SJSA1 (cell line): ENCODE measurements around the gene FAM204A. TPM values are rescaled to one million over a fixed set of nuclear protein-coding genes. Genes with fewer than 3 reads are reported as not detected.

Experiments used
- DNase-seq, 2 experiments: peaks; one replicate each; pipeline ENCODE4 v3.0.0-alpha.2; 2015 to 2020; ENCODE audit warnings: low spot score in 2 of 2, low read depth in 1 of 2
- H3K27ac ChIP-seq: fragments of 250-450 bp; sonication (Bioruptor Pico); 2 replicates; pipeline ENCODE4 v1.5.1; 2020; ENCODE audit warnings: mild to moderate bottlenecking, moderate library complexity
- H3K27me3 ChIP-seq: fragments of 250-450 bp; sonication (Bioruptor Pico); replicated peaks from 2 replicates; pipeline ENCODE4 v1.5.1; 2020; ENCODE audit warnings: mild to moderate bottlenecking, moderate library complexity
- H3K36me3 ChIP-seq: fragments of 250-450 bp; sonication (Bioruptor Pico); 2 replicates; pipeline ENCODE4 v1.5.1; 2020; ENCODE audit warnings: mild to moderate bottlenecking
- H3K4me1 ChIP-seq: fragments of 250-450 bp; sonication (Bioruptor Pico); replicated peaks from 2 replicates; pipeline ENCODE4 v1.6.1; 2021; ENCODE audit warnings: mild to moderate bottlenecking
- H3K4me3 ChIP-seq: fragments of 250-450 bp; sonication (Bioruptor Pico); 2 replicates; pipeline ENCODE4 v1.5.1; 2020; ENCODE audit warnings: mild to moderate bottlenecking
- H3K9me3 ChIP-seq: fragments of 250-450 bp; sonication (Bioruptor Pico); replicated peaks from 2 replicates; pipeline ENCODE4 v1.5.1; 2020; ENCODE audit warnings: mild to moderate bottlenecking
- total RNA-seq: library from RNA; depleted of rRNA; stranded (reverse); fragments of >200 nt; shearing (Covaris generic); gene quantifications from 2 replicates; pipeline ENCODE4 v1.2.3, GENCODE V29; 2014

Gene FAM204A
- total RNA-seq, 1 experiment from 2014 or later = 117 TPM

DNA sequence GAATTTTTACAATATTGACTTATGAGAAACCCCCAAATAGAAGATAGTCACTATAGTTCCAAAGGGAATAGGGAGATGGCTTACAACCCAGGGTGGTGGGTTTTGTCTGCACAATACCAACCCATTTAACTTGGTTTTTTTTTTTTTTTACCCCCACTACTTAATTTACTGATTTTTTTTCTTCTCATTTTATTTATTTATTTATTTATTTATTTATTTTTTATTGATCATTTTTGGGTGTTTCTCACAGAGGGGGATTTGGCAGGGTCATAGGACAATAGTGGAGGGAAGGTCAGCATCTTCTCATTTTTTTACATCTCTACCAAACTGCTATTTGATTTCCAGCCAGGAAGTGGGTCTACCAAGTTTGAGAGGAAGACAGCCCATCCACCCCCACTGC, 77.9 kb downstream of the FAM204A start:
- Histone ChIP-seq H3K27me3 (peaks cover 4% of the 10 kb centered on the region), H3K27ac (no peak overlapping the region), H3K4me1 (no peaks in the 10 kb centered on the region), H3K9me3 (no peaks in the 10 kb centered on the region), H3K36me3 (no peaks in the 10 kb centered on the region), H3K4me3 (no peak overlapping the region)
- no peak for DNase-seq

DNA sequence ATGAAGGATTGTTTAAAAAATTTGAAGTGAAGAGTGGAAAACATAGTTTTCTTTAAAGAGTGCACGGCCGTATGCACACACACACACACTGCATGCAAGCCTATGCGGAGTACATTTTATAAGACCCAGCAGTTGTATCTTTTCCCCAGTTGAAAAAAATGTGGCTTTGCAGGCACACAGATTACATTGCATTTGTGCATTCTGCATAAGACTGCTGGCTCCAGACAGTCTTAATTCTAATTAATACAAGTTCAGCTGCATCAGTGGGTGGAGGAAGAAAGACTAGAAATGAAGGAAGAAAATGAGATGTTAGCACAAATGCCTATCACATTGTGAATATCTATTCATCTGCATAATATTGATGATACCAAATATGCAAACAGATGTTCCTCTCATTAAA, 79.6 kb downstream of the FAM204A start:
- Histone ChIP-seq H3K36me3 (no peaks in the 10 kb centered on the region), H3K4me3 (no peak overlapping the region), H3K27me3 (peaks cover 4% of the 10 kb centered on the region; the same call in 1 of the 2 replicates), H3K27ac (no peak overlapping the region), H3K9me3 (no peaks in the 10 kb centered on the region), H3K4me1 (no peaks in the 10 kb centered on the region)
- DNase-seq = no peak

DNA sequence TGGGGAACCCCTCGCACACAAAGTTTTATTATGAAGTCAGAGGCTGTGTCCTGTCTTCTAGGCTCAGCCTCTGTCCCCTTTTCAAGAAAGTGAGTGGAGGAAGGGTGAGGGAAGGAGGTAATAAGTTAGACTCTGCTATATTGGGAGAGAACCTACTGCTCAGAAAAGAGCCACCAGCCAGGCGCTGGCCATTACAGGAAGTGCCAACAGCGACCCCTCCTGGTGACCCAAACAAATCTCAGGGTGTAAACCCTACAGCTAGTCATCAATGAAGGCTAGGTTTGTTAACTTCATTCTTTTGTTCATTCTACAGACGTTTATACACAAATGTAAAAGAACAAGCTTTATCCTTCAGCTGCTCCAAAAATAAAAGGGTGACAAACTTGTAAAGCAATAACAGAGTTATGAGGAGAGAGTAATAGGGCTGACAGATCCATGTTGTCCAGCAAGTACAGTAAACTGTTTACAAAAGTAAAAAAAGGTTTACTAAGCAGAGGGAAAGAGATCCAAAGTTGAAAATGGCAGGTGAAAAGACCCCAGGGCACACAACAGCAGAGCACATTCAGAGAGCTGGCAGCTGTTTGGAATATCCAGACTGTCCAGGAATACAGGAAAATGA, 82.7 kb downstream of the FAM204A start:
- peak in 1 of 2 experiments; percentile 6 for DNase-seq
- Histone ChIP-seq H3K9me3 (no peaks in the 10 kb centered on the region), H3K4me1 (no peaks in the 10 kb centered on the region), H3K4me3 (no peak overlapping the region), H3K36me3 (no peaks in the 10 kb centered on the region), H3K27me3 (peaks cover 20% of the 10 kb centered on the region; the same call in 1 of the 2 replicates), H3K27ac (no peak overlapping the region)

DNA sequence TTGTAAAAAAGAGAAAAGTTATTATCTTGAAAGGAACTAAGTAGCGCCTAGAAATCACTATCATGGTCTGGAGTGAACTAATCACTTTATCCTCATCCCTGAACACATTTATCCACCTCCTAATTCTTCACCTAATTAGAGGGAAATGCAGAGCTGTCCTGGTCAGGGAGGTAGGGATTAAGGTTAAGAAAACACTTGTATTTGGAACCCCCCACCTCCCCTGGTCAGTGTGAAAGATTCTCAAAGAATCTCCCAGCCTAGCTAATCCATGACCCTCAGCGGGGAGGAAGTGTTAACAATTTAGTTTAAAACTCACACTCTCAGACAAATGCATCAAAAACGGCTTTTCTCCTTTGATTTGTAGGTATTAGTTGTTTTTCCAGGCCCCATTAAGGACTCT, 83.8 kb downstream of the FAM204A start:
- DNase-seq = no peak
- H3K27me3 ChIP-seq = peaks cover 19% of the 10 kb centered on the region; the same call in 1 of the 2 replicates
- H3K9me3 ChIP-seq = no peaks in the 10 kb centered on the region
- H3K4me3 ChIP-seq = no peak overlapping the region
- no peaks in the 10 kb centered on the region for H3K4me1 ChIP-seq
- no peak overlapping the region for H3K27ac ChIP-seq
- H3K36me3 ChIP-seq = no peaks in the 10 kb centered on the region

DNA sequence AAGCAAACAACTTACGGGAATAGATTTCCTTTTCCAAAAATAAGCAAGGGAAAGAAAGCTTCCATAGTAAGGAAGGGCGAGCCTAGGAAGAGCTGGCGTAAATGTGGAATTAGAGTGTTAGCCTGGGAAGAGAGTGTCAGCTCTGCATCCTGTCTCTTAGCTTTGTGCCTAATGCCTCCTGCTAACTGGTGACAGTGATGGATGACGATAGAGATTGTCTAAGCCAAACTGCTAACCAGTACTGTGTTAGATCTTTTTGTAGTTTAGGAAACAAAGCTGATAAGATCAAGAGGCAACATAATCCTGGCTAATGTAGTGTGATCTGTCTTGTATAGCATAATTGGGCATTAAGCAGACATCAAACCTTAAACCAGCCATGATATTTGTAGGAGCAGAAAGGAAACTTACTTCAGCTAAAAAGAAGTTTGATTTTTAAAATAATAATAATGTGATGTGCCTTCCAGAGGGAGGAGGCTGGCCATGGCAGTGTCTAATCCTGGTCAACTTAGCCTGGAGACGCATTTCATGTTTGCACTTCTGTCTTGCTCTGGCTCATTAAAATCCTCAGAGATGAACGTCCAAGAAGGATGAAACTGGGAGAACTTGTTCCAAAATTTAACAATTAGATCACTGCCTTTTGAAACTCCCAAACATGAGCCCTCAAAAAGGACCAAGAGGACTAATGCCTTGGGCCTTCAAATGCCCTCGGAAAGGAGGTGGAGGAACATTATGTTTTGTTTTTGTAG, 85.1 kb downstream of the FAM204A start:
- no peaks in the 10 kb centered on the region for H3K9me3 ChIP-seq
- H3K4me3 ChIP-seq = no peak overlapping the region
- H3K27me3 ChIP-seq = peaks cover 24% of the 10 kb centered on the region; the same call in 1 of the 2 replicates
- H3K4me1 ChIP-seq = no peaks in the 10 kb centered on the region
- H3K27ac ChIP-seq = no peak overlapping the region
- H3K36me3 ChIP-seq = no peaks in the 10 kb centered on the region
- no peak for DNase-seq

DNA sequence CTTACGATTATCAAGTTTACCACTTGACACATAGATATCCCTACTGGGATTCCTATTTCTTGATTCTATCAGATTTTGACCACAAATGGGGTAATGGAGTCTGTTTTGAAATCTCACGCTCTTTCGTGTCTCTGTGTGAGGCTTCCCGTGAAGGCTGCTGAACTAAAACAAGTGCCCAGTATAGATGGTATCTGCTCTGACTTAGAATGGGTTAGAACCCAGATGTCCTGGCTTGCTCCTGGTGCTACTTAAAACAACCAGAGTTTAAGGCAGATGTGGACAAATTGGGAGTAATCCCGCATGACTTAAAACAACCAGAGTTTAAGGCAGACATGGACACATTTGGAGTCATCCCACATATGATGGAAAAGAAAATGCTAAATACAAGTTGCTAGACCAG, 85.9 kb downstream of the FAM204A start:
- no peaks in the 10 kb centered on the region for H3K9me3 ChIP-seq
- H3K4me1 ChIP-seq = no peaks in the 10 kb centered on the region
- no peaks in the 10 kb centered on the region for H3K36me3 ChIP-seq
- no peak overlapping the region for H3K4me3 ChIP-seq
- peaks cover 24% of the 10 kb centered on the region; the same call in 1 of the 2 replicates for H3K27me3 ChIP-seq
- no peak for DNase-seq
- H3K27ac ChIP-seq = no peak overlapping the region

DNA sequence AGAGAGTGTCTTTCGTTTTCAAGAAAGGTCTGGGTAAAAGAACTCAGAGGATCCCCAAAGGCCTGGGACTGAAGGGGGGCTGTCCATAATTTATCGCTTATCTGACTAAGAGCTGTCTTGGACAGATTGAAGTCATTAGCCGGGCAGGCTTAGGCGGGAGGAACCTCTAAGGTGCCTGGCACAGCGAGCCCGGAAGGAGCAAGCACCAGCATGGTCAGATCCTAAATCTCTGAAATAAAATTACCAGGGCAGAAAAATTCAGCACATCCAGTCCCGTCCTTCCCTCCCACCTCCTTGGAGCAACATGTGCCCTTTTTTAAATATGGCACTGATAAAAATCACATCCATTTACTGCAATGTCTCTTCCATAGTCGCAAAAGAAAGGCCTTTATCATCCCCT, 86.8 kb downstream of the FAM204A start:
- H3K27me3 ChIP-seq = peaks cover 24% of the 10 kb centered on the region; the same call in 1 of the 2 replicates
- no peak overlapping the region for H3K27ac ChIP-seq
- no peaks in the 10 kb centered on the region for H3K36me3 ChIP-seq
- no peaks in the 10 kb centered on the region for H3K4me1 ChIP-seq
- no peak for DNase-seq
- no peak overlapping the region for H3K4me3 ChIP-seq
- H3K9me3 ChIP-seq = no peaks in the 10 kb centered on the region

DNA sequence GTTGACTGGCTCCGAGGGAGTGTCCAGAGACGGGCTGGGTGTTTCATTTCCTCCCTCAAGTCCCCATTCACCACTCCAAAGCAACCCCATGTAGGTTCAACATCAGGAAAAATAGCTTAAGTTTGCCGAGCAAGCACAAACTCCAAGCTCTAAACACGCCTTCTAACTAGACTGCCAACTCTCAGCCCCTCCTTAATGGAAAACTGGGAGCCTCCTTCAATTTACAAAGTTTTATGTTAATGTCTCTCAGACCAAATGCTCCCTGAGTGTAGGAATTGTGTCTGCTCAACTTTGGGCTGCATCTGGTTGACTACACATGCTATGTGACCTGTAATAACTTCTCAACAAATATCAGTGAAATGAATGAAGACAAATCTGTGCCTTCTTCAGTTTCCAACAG, 87.5 kb downstream of the FAM204A start:
- H3K27me3 ChIP-seq = peaks cover 24% of the 10 kb centered on the region; the same call in 1 of the 2 replicates
- no peak for DNase-seq
- H3K4me1 ChIP-seq = no peaks in the 10 kb centered on the region
- H3K36me3 ChIP-seq = no peaks in the 10 kb centered on the region
- H3K9me3 ChIP-seq = no peaks in the 10 kb centered on the region
- no peak overlapping the region for H3K27ac ChIP-seq
- H3K4me3 ChIP-seq = no peak overlapping the region

DNA sequence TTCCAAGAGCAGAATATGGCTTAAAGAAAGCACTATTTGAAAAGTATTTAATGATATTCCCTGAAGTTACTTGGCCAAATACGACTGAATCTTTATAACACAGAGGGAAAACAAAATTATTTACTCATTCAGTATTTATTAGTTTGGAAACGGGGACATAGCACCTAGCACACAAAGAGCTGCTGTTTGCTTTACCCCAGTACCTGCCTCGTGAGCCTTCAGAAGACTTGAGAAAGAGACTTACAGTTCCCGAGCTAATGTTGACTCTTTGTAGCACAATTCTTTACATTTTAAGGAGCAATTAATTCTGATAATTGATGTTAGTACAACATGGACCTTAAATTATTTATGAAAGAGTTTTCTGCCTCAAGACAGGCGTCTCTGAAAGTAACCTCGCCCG, 88.7 kb downstream of the FAM204A start:
- H3K27me3 ChIP-seq = peaks cover 24% of the 10 kb centered on the region; the same call in 1 of the 2 replicates
- no peak overlapping the region for H3K27ac ChIP-seq
- no peak overlapping the region for H3K4me3 ChIP-seq
- no peaks in the 10 kb centered on the region for H3K36me3 ChIP-seq
- no peaks in the 10 kb centered on the region for H3K4me1 ChIP-seq
- DNase-seq = no peak
- H3K9me3 ChIP-seq = no peaks in the 10 kb centered on the region

DNA sequence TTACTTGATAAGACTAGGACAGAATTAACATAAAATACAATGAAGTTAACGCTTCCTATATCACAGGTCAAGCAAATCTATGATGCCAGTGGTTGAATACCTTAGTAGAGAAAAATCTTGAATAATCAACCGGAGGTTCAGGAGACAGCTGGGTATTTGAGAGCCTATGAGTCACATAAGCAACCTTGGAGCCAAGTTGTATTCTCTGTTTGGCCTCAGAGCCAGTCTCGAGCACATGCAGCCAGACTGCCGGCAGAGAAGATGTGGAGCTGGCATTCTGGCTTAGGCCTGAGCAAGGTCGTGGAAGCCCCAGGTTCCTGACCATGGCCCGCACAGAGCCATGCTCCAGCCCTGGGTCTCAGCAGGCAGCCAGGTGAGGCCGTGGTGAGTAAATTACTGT, 90.3 kb downstream of the FAM204A start:
- Histone ChIP-seq H3K27ac (no peak overlapping the region), H3K4me3 (no peak overlapping the region), H3K27me3 (peaks cover 22% of the 10 kb centered on the region; the same call in 1 of the 2 replicates), H3K9me3 (no peaks in the 10 kb centered on the region), H3K36me3 (no peaks in the 10 kb centered on the region), H3K4me1 (no peaks in the 10 kb centered on the region)
- DNase-seq = no peak

DNA sequence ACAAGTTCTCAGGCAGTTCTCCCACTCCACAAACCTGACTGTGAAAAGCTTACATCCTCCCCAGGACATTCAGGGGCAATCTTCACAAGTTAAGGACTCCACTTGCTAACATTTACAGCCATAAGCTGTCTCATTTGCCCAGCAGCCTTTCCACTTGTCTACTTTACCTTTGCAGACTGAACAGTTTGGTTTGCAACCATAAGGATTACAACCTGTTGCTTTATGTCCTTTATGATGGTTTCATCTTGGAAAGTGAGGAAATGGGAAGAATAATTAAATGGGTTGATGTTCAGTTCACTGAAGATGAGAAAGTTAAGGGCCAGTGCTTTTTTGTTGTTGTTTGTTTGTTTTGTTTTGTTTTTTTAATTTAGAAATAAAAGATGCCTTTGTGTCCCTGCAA, 92.4 kb downstream of the FAM204A start:
- H3K27me3 ChIP-seq = peaks cover 13% of the 10 kb centered on the region; the same call in 1 of the 2 replicates
- no peaks in the 10 kb centered on the region for H3K4me1 ChIP-seq
- H3K36me3 ChIP-seq = no peaks in the 10 kb centered on the region
- H3K9me3 ChIP-seq = no peaks in the 10 kb centered on the region
- DNase-seq = no peak
- no peak overlapping the region for H3K27ac ChIP-seq
- H3K4me3 ChIP-seq = no peak overlapping the region
